Upper lobe of right lung (tissue), 1 donor: Measurements from ENCODE around the gene ZNF726. TPM values are rescaled to one million over a fixed set of nuclear protein-coding genes. Genes with fewer than 3 reads are reported as not detected.

Experiments used
- ATAC-seq: fragments of 200-7000 bp; cut with Tn5 transposase; one replicate; pipeline ENCODE4 v1.9.1; 2020; ENCODE audit warnings: mild to moderate bottlenecking, moderate library complexity
- DNase-seq: peaks from one replicate; pipeline ENCODE4 v3.0.0-alpha.2; 2020
- H3K27ac ChIP-seq: fragments of 200-600 bp; one replicate; pipeline ENCODE4 v1.8.0; 2022
- H3K27me3 ChIP-seq: fragments of 200-600 bp; one replicate; pipeline ENCODE4 v1.8.0; 2022; ENCODE audit warnings: mild to moderate bottlenecking
- H3K36me3 ChIP-seq: fragments of 200-600 bp; one replicate; pipeline ENCODE4 v1.8.0; 2022
- H3K4me1 ChIP-seq: fragments of 200-600 bp; one replicate; pipeline ENCODE4 v1.8.0; 2022
- H3K4me3 ChIP-seq: fragments of 200-600 bp; one replicate; pipeline ENCODE4 v1.8.0; 2022; ENCODE audit warnings: mild to moderate bottlenecking
- H3K9me3 ChIP-seq: fragments of 200-600 bp; one replicate; pipeline ENCODE4 v1.8.0; 2022
- CTCF ChIP-seq: fragments of 200-600 bp; IDR thresholded peaks from one replicate; pipeline ENCODE4 v1.8.0; 2022; ENCODE audit warnings: antibody characterized with exemption
- intact Hi-C: fragments of 100-400 bp; cut with DNase I; formaldehyde crosslinking; loops from one replicate; pipeline ENCODE4 v1.11.0; 2022
- total RNA-seq: library from RNA; stranded (reverse); fragmentation: NEBNext Ultra II Directional; extraction: Animal tissue kit (Norgen Biotek cat#: 25700); gene quantifications from one replicate; pipeline ENCODE4 v1.2.1, GENCODE V29; 2021
- donor health status: DM: no; HTN: yes; CAD: no; lungs with severe emphysema.

Gene ZNF726
- total RNA-seq, 1 donor from 2014 or later: 2.0 TPM

GRCh38 chr19:23980805-23981204 is 66.1 kb downstream of the ZNF726 start:
- no peak overlapping the region for H3K4me3 ChIP-seq
- no peak for ATAC-seq
- no peaks in the 10 kb centered on the region for H3K36me3 ChIP-seq
- no peak for DNase-seq
- no peaks in the 10 kb centered on the region for H3K4me1 ChIP-seq
- TF ChIP-seq CTCF: no peak
- intact Hi-C loops: no loop called here
- H3K27ac ChIP-seq: no peak overlapping the region
- H3K9me3 ChIP-seq: no peaks in the 10 kb centered on the region
- H3K27me3 ChIP-seq: no peaks in the 10 kb centered on the region

- no peaks in the 10 kb centered on the region for H3K27me3 ChIP-seq
- no peak overlapping the region for H3K4me3 ChIP-seq
- ATAC-seq: no peak
- no peaks in the 10 kb centered on the region for H3K4me1 ChIP-seq
- H3K27ac ChIP-seq: no peak overlapping the region
- intact Hi-C loops: no loop called here
- no peak for DNase-seq
- no peak for TF ChIP-seq CTCF
- H3K36me3 ChIP-seq: no peaks in the 10 kb centered on the region
- no peaks in the 10 kb centered on the region for H3K9me3 ChIP-seq
These were observed 67.2 kb downstream of the ZNF726 start for GRCh38 chr19:23981863-23982262.

GRCh38 chr19:23983406-23983805 is 68.7 kb downstream of the ZNF726 start:
- no peak overlapping the region for H3K4me3 ChIP-seq
- no peak overlapping the region for H3K27ac ChIP-seq
- no peaks in the 10 kb centered on the region for H3K36me3 ChIP-seq
- DNase-seq (no peak), ATAC-seq (no peak)
- intact Hi-C loops: no loop called here
- no peaks in the 10 kb centered on the region for H3K27me3 ChIP-seq
- TF ChIP-seq CTCF: no peak
- no peaks in the 10 kb centered on the region for H3K9me3 ChIP-seq
- no peaks in the 10 kb centered on the region for H3K4me1 ChIP-seq

Other genes with a start within 250 kb of the ZNF726 start
- 12.9 TPM for gene ZNF675, start 227.7 kb upstream of the ZNF726 start, total RNA-seq
- 1.9 TPM for gene ZNF681, start 156.0 kb upstream of the ZNF726 start, total RNA-seq
- gene ZNF254, start 172.3 kb downstream of the ZNF726 start, total RNA-seq: 17.1 TPM